GM20000 (cell line): ENCODE results near the gene KIF16B.

Source experiments
- DNase-seq: peaks from one replicate; pipeline ENCODE4 v3.0.0; 2012; ENCODE audit warnings: low spot score
- CTCF ChIP-seq: IDR thresholded peaks from 2 replicates; pipeline ENCODE4 v1.5.1; 2012; ENCODE audit warnings: mild to moderate bottlenecking, control low read depth; ENCODE audit errors: extremely low read depth, missing control alignments

The KIF16B gene

GRCh38 chr20:16518784-16519084, 54.5 kb downstream of the KIF16B start:
- no peak for TF ChIP-seq CTCF
- DNase-seq, result no peak

- DNase-seq, result peak; percentile 50
- TF ChIP-seq CTCF, result no peak
These were observed 55.1 kb downstream of the KIF16B start for GRCh38 chr20:16517946-16518783.

DNA sequence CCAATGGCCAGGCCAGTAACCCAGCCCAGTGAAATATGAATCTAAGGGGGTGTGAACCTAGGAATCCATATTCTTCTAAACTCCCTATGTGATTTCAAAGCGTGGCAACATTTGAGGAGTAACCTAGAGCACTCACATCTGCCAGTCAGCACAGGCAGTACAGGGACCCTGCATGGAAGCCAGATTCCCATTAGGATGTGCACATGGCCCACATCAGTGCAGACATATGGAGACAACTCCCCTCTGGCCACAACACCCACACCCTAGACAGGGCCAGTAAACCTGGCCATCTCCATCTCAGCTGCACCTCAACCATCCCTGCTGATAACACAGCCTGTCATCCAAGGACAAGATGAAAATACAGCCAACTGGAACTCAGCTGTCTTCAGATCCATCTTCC, 56.5 kb downstream of the KIF16B start:
- DNase-seq, result no peak
- no peak for TF ChIP-seq CTCF

DNA sequence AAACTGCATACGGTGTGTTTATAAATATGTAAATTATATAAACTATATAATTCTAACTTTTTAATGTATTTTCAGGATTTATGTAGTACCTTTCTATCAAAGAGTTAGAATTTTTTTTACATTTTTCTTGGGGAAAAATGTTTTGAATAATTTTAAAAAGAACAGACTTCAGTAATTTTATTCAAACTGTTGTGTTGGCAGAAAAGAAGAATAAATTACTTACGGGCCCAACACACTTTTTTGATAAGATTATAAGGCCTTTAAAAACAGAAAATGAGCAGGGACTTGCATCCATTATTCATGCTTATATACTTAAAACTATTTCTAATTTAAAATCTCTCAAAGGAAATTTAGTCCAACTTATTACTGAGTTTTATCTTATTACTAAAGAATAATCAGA, 58.2 kb downstream of the KIF16B start:
- DNase-seq, result no peak
- no peak for TF ChIP-seq CTCF

- no peak for TF ChIP-seq CTCF
- DNase-seq, result no peak
These were observed 59.1 kb downstream of the KIF16B start for GRCh38 chr20:16514140-16514539.

DNA sequence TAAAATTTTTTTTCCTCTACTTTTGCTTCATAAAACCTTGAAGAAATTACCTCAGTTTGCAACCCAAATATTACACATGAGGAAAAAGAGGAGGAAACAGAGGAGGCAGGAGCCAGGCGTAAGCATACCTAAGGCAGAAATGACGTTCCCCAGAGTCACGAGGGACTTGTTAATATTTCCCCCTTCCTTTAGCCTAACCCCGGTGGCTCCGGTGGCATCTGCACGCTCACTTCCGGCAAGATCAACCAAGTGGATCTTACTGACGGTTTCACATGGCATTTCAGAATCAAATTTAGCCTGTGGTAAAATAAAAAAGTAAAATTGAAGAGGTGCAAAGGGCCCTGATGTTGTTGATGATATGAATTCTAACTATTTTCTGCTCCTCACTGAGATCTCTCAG, 67.4 kb downstream of the KIF16B start:
- no peak for DNase-seq
- TF ChIP-seq CTCF, result no peak

GRCh38 chr20:16501301-16501700, 71.9 kb downstream of the KIF16B start:
- DNase-seq, result no peak
- no peak for TF ChIP-seq CTCF
